ENCODE data around the gene GFI1B. TPM values are rescaled to one million over a fixed set of nuclear protein-coding genes. Genes with fewer than 3 reads are reported as not detected.
A peak's percentile ranks its signal among the peaks of the same experiment; 100 is the strongest.
"Not testable (repeated sequence)": the region's sequence is repeated elsewhere in the genome, so short reads cannot be mapped to it uniquely, and the experiment has no call there.

Gene GFI1B
- total RNA-seq, 1 experiment from 2014 or later = not detected

DNA sequence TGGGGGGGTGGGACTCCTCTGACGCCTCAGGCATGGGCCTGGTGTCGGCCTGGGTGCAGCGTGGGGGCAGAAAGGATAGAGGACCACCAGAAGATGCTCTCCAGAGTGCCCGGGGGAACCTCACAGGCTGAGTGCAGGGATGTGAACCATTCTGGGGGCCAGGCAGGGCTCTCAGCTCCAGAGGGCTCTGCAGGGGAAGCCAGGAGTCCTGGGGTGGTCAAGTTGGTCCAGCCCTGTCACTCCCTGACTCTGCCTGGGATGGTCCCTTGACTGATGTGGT is 6.5 kb downstream of the GFI1B start:
- H3K27me3 ChIP-seq = no peaks in the 10 kb centered on the region
- no peak for DNase-seq
- H3K9me3 ChIP-seq = no peaks in the 10 kb centered on the region
- H3K4me3 ChIP-seq = no peak overlapping the region
- H3K36me3 ChIP-seq = no peaks in the 10 kb centered on the region

- no peak for DNase-seq
- Histone ChIP-seq H3K36me3 (no peaks in the 10 kb centered on the region), H3K9me3 (no peaks in the 10 kb centered on the region), H3K4me3 (no peak overlapping the region), H3K27me3 (no peaks in the 10 kb centered on the region)
Measured at GRCh38 chr9:132985489-132985888, 7.0 kb downstream of the GFI1B start.

DNA sequence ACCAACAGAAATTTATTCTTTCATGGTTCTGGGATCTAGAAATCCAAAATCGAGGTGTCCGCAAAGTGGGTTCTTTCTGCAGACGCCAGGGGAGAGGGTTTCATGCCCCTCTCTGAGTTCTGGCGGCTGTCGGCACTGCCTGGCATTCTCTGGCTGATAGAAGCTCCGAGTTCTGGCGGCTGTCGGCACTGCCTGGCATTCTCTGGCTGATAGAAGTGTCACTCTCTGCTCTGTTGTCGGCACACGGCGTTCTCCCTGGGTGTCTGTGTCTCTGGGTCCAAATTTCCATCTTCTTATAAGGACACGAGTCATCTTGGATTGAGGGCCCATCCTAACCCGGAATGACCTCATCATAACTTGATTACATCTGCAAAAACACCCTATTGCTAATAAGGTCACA is 7.6 kb downstream of the GFI1B start:
- Histone ChIP-seq H3K4me3 (no peak overlapping the region), H3K27me3 (no peaks in the 10 kb centered on the region), H3K36me3 (no peaks in the 10 kb centered on the region), H3K9me3 (no peaks in the 10 kb centered on the region)
- DNase-seq = no peak

DNA sequence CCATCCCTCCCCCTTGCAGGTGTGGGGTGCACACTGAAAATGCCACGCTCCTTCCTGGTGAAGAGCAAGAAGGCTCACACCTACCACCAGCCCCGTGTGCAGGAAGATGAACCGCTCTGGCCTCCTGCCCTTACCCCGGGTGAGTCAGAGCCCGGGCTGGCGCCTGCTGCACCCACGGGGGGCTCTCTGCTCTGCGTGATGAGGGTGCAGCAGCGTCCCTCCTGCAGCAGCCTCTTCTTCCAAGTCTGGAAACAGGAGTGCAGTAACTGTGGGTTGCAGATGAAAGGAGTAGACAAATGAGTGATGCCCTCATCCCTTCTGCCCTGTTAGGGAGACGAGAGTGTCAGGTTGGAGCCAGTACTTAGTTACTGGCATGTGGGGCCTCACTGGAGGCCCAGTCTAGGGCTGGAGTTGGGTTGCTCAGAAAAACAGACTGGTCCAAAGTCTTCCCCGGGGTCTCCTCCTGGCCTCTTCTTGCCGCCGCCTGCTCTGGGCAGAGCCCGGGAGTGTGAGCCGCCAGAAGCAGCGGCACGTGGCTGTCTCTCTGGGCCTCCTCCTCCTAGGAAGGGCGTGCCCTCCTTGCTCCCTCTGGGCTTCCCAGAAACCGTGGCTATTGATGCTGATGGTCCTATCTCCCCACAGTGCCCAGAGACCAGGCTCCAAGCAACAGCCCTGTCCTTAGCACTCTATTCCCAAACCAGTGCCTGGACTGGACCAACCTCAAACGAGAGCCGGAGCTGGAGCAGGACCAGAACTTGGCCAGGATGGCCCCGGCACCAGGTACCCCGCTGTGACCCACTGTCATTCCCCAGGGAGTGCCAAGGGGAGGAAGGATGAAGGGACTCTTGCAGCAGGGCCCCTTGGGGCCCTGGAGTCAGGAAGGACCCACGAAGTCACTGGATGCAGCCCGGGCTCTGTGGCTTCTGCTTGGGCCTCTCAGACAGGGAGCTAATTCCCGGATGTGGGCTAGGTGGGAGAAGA is 8.4 kb downstream of the GFI1B start:
- Histone ChIP-seq H3K27me3 (no peaks in the 10 kb centered on the region), H3K4me3 (no peak overlapping the region), H3K36me3 (no peaks in the 10 kb centered on the region), H3K9me3 (no peaks in the 10 kb centered on the region)
- DNase-seq = peak; percentile 69

DNA sequence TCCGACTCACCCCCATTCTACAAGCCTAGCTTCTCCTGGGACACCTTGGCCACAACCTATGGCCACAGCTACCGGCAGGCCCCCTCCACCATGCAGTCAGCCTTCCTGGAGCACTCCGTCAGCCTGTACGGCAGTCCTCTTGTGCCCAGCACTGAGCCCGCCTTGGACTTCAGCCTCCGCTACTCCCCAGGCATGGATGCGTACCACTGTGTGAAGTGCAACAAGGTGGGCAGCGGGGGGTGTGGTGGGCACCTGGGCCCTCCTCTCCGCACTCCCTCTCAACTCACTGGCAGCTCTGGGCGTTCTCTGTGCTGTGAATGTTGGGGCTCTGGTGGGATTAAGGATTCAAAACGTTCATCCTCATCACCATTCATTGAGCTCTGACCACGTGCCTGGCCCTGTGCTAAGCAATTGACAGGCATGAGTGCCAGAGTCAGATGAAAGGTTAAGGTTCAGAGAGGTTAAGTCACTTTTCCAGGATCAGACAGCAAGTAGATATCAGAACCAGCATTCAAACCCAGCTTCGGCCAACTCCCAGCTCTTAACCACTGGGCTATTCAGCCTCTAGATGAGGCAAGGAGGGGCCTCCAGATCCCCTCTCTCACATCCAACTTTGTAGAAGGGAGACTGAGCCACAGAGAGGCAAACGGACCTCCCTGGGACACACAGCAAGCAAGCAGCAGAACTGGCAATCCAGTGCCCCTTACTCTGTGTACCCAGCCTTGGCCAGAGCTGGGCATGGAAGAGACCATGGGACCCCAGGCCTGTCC is 9.9 kb downstream of the GFI1B start:
- Histone ChIP-seq H3K9me3 (no peaks in the 10 kb centered on the region), H3K4me3 (no peak overlapping the region), H3K36me3 (no peaks in the 10 kb centered on the region), H3K27me3 (no peaks in the 10 kb centered on the region)
- no peak for DNase-seq

DNA sequence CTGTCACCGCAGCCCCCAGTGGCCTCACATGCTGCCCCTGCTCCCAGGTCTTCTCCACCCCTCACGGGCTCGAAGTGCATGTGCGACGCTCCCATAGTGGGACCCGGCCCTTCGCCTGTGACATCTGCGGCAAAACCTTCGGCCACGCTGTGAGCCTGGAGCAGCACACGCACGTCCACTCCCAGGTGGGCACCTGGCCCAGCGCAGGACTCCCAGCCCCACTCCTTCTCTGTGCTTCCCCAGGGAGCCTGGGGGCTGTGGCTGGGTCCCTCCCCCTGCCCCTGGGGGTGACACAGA is 10.5 kb downstream of the GFI1B start:
- Histone ChIP-seq H3K36me3 (no peaks in the 10 kb centered on the region), H3K9me3 (no peaks in the 10 kb centered on the region), H3K4me3 (no peak overlapping the region), H3K27me3 (no peaks in the 10 kb centered on the region)
- DNase-seq = no peak

- Histone ChIP-seq H3K36me3 (no peaks in the 10 kb centered on the region), H3K9me3 (no peaks in the 10 kb centered on the region), H3K4me3 (no peak overlapping the region), H3K27me3 (no peaks in the 10 kb centered on the region)
- no peak for DNase-seq
Measured at GRCh38 chr9:132989414-132989996, 11.0 kb downstream of the GFI1B start.

DNA sequence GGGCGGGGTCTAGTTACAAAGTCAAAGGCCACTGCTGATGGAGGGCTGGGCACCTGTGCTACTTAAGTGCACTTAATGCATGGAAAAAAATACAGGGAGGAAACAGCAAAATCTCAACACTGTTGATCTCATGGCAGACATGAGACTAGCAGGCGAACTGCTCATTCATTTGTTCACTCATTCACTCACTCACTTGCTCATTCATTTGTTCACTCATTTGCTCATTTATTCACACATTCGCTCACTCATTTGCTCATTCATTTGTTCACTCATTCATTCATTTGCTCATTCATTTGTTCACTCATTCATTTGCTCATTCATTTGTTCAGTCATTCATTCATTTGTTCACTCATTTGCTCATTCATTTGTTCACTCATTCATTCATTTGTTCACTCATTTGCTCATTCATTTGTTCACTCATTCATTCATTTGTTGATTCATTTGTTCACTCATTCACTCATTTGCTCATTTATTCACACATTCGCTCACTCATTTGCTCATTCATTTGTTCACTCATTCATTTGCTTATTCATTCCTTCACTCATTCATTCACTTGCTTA is 11.6 kb downstream of the GFI1B start:
- not testable (repeated sequence) for H3K36me3 ChIP-seq, H3K4me3 ChIP-seq, H3K27me3 ChIP-seq, H3K9me3 ChIP-seq, DNase-seq

- H3K9me3 ChIP-seq = no peaks in the 10 kb centered on the region
- H3K4me3 ChIP-seq = no peak overlapping the region
- no peak for DNase-seq
- no peaks in the 10 kb centered on the region for H3K27me3 ChIP-seq
- H3K36me3 ChIP-seq = no peaks in the 10 kb centered on the region
Measured at GRCh38 chr9:132990781-132991180, 12.3 kb downstream of the GFI1B start.

- Histone ChIP-seq H3K27me3 (no peaks in the 10 kb centered on the region), H3K4me3 (no peak overlapping the region), H3K9me3 (no peaks in the 10 kb centered on the region), H3K36me3 (no peaks in the 10 kb centered on the region)
- no peak for DNase-seq
Measured at GRCh38 chr9:132991351-132992300, 13.1 kb downstream of the GFI1B start.

DNA sequence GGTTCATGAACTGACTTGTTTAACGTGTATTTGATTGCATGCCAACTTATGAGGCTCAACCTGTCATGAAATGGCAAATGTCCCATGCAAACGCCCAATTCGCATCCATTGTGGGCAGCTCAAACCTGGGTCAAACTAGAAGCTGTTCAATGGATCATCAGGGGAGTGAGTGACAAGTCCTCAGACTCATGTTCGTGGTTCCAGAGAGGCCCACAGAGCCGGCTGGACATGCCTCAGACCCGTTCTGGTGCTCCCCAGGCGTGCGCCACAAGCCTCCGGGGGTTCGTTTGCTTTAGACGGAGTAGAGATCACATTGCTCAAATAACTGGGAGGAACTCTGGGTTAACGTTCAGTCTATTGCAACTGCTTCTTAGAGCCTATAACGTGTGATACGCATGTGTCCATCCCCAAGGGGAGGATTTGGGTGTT is 15.0 kb downstream of the GFI1B start:
- H3K4me3 ChIP-seq = no peak overlapping the region
- no peak for DNase-seq
- H3K36me3 ChIP-seq = no peaks in the 10 kb centered on the region
- no peaks in the 10 kb centered on the region for H3K27me3 ChIP-seq
- no peaks in the 10 kb centered on the region for H3K9me3 ChIP-seq

- no peaks in the 10 kb centered on the region for H3K9me3 ChIP-seq
- no peaks in the 10 kb centered on the region for H3K36me3 ChIP-seq
- H3K27me3 ChIP-seq = no peaks in the 10 kb centered on the region
- no peak overlapping the region for H3K4me3 ChIP-seq
- DNase-seq = peak; percentile 36
Measured at GRCh38 chr9:132994410-132995120, 16.1 kb downstream of the GFI1B start.

- Histone ChIP-seq H3K36me3 (no peaks in the 10 kb centered on the region), H3K9me3 (no peaks in the 10 kb centered on the region), H3K27me3 (no peaks in the 10 kb centered on the region), H3K4me3 (no peak overlapping the region)
- no peak for DNase-seq
Measured at GRCh38 chr9:132995121-132995420, 16.6 kb downstream of the GFI1B start.

- no peak for DNase-seq
- Histone ChIP-seq H3K36me3 (no peaks in the 10 kb centered on the region), H3K27me3 (no peaks in the 10 kb centered on the region), H3K4me3 (no peak overlapping the region), H3K9me3 (no peaks in the 10 kb centered on the region)
Measured at GRCh38 chr9:132995879-132996278, 17.4 kb downstream of the GFI1B start.

GRCh38 chr9:132996526-132996925 is 18.0 kb downstream of the GFI1B start:
- Histone ChIP-seq H3K27me3 (no peaks in the 10 kb centered on the region), H3K9me3 (no peaks in the 10 kb centered on the region), H3K4me3 (no peak overlapping the region), H3K36me3 (no peaks in the 10 kb centered on the region)
- no peak for DNase-seq

DNA sequence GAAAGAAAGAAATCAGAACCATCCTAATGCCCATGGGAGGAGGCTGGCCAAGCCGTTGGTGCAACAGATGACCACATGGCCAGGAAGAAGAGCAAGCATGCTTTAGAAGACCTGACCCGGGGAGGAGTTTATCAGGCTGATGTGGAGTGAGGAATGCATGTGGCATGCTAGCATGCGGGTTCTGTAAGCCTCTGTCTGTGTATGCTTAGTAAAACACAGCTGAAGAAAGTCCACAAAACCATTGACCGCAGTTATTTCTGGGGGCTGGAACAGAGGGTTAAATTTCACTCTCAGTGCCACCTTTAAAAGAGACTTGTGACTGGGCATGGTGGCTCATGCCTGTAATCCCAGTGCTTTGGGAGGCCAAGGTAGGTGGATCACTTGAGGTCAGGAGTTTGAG is 19.1 kb downstream of the GFI1B start:
- H3K36me3 ChIP-seq = no peaks in the 10 kb centered on the region
- DNase-seq = peak; percentile 36
- no peak overlapping the region for H3K4me3 ChIP-seq
- no peaks in the 10 kb centered on the region for H3K9me3 ChIP-seq
- H3K27me3 ChIP-seq = no peaks in the 10 kb centered on the region
